ENCODE data around the gene EDC4. TPM values are rescaled to one million over a fixed set of nuclear protein-coding genes. Genes with fewer than 3 reads are reported as not detected.
"Not testable (repeated sequence)": the region's sequence is repeated elsewhere in the genome, so short reads cannot be mapped to it uniquely, and the experiment has no call there.

Gene EDC4, protein sequence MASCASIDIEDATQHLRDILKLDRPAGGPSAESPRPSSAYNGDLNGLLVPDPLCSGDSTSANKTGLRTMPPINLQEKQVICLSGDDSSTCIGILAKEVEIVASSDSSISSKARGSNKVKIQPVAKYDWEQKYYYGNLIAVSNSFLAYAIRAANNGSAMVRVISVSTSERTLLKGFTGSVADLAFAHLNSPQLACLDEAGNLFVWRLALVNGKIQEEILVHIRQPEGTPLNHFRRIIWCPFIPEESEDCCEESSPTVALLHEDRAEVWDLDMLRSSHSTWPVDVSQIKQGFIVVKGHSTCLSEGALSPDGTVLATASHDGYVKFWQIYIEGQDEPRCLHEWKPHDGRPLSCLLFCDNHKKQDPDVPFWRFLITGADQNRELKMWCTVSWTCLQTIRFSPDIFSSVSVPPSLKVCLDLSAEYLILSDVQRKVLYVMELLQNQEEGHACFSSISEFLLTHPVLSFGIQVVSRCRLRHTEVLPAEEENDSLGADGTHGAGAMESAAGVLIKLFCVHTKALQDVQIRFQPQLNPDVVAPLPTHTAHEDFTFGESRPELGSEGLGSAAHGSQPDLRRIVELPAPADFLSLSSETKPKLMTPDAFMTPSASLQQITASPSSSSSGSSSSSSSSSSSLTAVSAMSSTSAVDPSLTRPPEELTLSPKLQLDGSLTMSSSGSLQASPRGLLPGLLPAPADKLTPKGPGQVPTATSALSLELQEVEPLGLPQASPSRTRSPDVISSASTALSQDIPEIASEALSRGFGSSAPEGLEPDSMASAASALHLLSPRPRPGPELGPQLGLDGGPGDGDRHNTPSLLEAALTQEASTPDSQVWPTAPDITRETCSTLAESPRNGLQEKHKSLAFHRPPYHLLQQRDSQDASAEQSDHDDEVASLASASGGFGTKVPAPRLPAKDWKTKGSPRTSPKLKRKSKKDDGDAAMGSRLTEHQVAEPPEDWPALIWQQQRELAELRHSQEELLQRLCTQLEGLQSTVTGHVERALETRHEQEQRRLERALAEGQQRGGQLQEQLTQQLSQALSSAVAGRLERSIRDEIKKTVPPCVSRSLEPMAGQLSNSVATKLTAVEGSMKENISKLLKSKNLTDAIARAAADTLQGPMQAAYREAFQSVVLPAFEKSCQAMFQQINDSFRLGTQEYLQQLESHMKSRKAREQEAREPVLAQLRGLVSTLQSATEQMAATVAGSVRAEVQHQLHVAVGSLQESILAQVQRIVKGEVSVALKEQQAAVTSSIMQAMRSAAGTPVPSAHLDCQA (N-terminal part only)
- 100 to 1,000 TPM; 114 to 128 TPM for total RNA-seq

DNA sequence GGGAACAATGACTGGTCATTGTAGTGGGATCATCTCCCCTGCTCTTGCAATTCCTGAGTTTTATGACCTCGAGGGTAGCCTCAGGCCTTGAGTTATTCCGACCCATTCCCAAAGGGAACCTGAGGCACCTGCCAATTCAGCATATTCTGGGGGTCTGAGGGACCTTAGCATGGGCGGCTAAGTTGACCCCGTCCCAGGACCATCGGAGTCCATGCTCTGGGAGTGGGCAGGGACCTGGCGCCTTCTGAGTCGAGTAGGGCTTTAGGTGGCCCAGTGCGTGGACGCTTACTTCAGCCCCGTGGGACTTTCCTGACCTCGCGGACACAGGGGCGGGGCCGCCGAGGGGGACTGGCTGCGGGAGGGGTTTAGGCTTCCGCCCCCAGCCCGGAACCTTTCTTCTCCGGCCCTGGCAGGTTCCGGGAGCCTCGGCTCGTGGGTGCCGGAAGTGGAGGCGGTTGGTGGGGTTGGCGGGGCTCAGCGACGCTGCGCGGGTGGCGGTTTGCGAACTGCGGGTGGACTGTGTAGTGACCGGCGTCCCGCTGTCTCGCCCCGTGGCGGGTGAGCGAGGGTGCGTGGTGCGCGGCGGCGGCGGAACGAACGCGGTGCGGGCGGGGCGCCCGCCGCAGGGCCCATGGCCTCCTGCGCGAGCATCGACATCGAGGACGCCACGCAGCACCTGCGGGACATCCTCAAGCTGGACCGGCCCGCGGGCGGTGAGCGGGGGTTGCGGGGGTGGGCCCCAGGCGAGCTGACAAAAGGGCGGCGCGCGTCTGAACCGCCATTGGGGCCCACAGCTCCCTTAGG lies at the start of gene EDC4:
EDC4 (plus strand) TSS at position 422 of the 804 bp plus-strand sequence; CDS start at position 632, 210 bp downstream.
- peak; percentile 88 for DNase-seq
- CTCF ChIA-PET, result interaction anchor here (0.7 to 1.6 kb wide), 4 partner anchors 11 to 168 kb away, joined by 3 to 4 read pairs (median 4); no protein-coding TSS in a partner anchor
- POLR2A ChIA-PET, result no interaction called here

DNA sequence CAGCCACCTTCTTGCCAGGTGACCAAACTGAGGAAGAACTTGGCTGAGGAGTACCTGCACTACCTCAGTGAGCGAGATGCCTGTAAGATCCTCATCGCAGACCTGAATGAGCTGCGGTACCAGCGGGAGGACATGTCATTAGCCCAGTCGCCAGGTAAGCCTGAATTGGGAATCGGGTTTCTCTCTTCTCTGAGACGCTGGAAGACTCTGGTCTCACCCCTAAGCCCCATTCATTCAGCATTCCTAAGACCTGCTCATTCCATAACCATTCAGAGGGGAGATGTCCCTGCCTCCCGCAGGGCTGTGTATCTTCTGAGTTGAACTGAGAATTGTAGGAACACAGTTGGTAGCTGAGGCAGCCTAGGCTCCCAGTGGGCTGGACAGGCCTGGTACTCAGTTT lies 47.7 kb upstream of the EDC4 start:
- no peak overlapping the region for H3K4me3 Mint-ChIP-seq
- no peak for DNase-seq
- ChIA-PET POLR2A (no interaction called here), CTCF (interaction anchor here (0.6 to 6.1 kb wide), 2 partner anchors 9 to 363 kb away, joined by 3 to 49 read pairs; no protein-coding TSS in a partner anchor)
- no peak overlapping the region for H3K27ac Mint-ChIP-seq
- no peaks in the 10 kb centered on the region for H3K9me3 Mint-ChIP-seq
- H3K4me1 Mint-ChIP-seq, result no peaks in the 10 kb centered on the region
- peaks cover 2% of the 10 kb centered on the region for H3K36me3 Mint-ChIP-seq (ENCODE audit: low read depth)
- H3K27me3 Mint-ChIP-seq, result no peaks in the 10 kb centered on the region

More for the DNA sequence above, at the start of gene EDC4:
- Mint-ChIP-seq H3K9me3 (no peaks in the 10 kb centered on the region), H3K4me1 (peaks cover 29% of the 10 kb centered on the region), H3K4me3 (peak within 1 kb of the TSS; percentile 93), H3K27me3 (no peaks in the 10 kb centered on the region), H3K36me3 (ENCODE audit: low read depth) (peaks cover 25% of the 10 kb centered on the region), H3K27ac (peak within 1 kb of the TSS; percentile 94)

DNA sequence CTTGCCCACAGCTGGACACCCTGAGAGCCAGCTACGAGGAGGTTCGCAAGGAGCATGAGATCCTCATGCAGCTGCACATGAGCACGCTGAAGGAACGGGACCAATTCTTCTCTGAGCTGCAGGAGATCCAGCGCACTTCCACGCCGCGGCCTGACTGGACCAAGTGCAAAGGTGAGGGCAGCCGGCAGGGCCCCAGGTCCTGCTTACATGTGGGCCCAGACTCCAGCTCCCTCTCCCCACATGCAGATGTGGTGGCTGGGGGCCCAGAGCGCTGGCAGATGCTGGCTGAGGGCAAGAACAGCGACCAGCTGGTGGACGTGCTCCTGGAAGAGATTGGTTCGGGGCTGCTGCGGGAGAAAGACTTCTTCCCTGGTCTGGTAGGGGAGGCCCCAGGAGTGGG lies 46.9 kb upstream of the EDC4 start:
- Mint-ChIP-seq H3K36me3 (ENCODE audit: low read depth) (peaks cover 5% of the 10 kb centered on the region), H3K4me3 (no peak overlapping the region), H3K4me1 (no peaks in the 10 kb centered on the region), H3K9me3 (no peaks in the 10 kb centered on the region), H3K27ac (no peak overlapping the region), H3K27me3 (no peaks in the 10 kb centered on the region)
- no peak for DNase-seq
- POLR2A ChIA-PET, result interaction anchor here (0.5 kb wide), 1 partner anchor 81 kb away, joined by 3 read pairs; no protein-coding TSS in a partner anchor
- CTCF ChIA-PET, result interaction anchor here (6.1 kb wide), 1 partner anchor 10 kb away, joined by 49 read pairs; no protein-coding TSS in a partner anchor

DNA sequence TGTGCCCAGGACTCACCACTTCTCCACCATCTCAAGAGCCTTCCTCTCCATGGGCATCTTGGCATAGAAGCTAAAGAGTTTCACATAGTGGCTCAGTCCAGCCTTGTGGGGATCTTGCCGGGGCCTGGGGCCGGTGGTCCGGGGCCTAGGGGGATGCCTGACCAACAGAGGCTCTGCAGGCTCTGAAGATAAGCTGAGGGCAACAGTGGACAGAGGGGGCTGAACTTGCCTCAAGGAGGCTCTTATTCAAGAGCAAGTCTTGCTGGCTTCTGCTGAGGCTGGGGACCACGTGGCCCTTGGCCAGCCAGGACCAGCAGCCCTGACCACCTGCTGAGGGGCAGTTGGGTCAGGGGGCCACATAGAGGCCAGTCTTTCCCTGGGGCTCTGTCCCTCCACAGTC lies 44.2 kb upstream of the EDC4 start:
- POLR2A ChIA-PET, result no interaction called here
- Mint-ChIP-seq H3K36me3 (ENCODE audit: low read depth) (peaks cover 10% of the 10 kb centered on the region), H3K27ac (no peak overlapping the region), H3K4me1 (peaks cover 9% of the 10 kb centered on the region), H3K4me3 (no peak overlapping the region), H3K9me3 (no peaks in the 10 kb centered on the region), H3K27me3 (no peaks in the 10 kb centered on the region)
- CTCF ChIA-PET, result interaction anchor here (1.1 to 6.1 kb wide), 2 partner anchors 8 to 13 kb away, joined by 3 to 49 read pairs; no protein-coding TSS in a partner anchor
- no peak for DNase-seq

DNA sequence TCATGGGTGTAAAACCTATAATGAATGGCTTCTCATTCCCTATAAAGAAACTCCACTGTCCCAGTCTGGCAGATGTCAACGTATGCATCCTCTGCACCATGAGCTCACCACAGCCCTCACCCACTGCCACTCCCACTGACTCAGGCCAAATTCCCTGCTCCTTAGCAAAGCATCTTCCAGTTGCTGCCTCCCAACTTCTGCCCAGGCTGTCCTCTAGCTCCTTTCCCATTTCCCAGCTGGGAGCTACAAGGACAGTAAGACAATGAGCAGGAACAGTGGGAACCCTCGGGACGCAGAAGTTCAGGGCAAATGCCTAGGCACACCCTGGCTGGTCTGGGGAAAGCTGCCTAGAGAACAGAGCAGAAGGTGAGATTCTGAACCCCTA lies 39.8 kb upstream of the EDC4 start:
- H3K4me1 Mint-ChIP-seq, result peaks cover 15% of the 10 kb centered on the region
- H3K4me3 Mint-ChIP-seq, result peak overlapping the region; percentile 80
- H3K36me3 Mint-ChIP-seq (ENCODE audit: low read depth), result peaks cover 10% of the 10 kb centered on the region
- no peaks in the 10 kb centered on the region for H3K27me3 Mint-ChIP-seq
- H3K9me3 Mint-ChIP-seq, result no peaks in the 10 kb centered on the region
- ChIA-PET CTCF (interaction anchor here (0.6 to 5.6 kb wide), 7 partner anchors 11 to 1003 kb away, joined by 3 to 46 read pairs (median 4); partner anchors contain the start of gene NAE1), POLR2A (interaction anchor here (0.8 kb wide), 1 partner anchor 16 kb away, joined by 3 read pairs; no protein-coding TSS in a partner anchor)
- DNase-seq, result no peak
- H3K27ac Mint-ChIP-seq, result peak overlapping the region; percentile 79

DNA sequence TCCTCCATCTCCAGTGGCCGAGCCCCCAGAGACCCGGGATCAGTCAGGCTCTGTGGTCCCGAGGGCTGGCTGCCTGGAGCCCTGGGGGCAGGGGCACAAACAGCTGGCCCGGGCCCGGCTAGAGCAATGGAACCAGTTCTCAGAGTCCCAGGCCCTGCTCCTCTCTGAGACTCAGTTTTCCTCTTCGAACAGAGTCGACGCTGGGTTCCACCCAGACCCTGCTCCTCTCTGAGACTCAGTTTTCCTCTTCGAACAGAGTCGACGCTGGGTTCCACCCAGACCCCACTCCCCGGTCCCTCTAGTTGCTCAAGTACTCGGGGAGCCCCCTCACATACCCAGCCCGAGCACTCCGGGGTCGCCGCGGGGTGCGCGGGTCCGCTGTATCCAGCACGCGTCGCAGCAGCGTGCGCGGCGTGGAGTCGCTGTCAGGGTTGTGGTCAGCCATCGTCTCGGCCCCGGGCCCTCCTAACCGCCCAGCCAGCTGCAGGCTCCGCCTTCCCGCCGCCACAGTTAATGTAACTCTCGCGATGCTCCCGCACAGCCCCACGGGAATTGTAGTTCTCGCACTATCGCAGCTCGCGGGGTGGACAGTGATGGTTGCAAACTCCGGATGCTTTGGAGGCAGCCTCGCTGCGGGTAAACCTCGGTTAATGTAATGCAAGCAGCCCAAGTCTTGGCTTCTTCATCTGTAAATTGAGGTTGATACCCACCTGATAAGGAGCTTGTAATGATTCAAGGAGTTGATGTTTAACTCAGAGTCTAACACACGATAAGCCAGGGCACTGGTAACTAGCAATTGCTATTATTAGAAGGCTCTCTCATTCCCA lies 39.2 kb upstream of the EDC4 start:
- Mint-ChIP-seq H3K4me3 (peak overlapping the region; percentile 80), H3K27me3 (no peaks in the 10 kb centered on the region), H3K36me3 (ENCODE audit: low read depth) (peaks cover 10% of the 10 kb centered on the region), H3K9me3 (no peaks in the 10 kb centered on the region), H3K27ac (peak overlapping the region; percentile 79), H3K4me1 (peaks cover 15% of the 10 kb centered on the region)
- ChIA-PET CTCF (interaction anchor here (0.6 to 5.6 kb wide), 9 partner anchors 10 to 1003 kb away, joined by 3 to 46 read pairs (median 4); partner anchors contain the start of gene NAE1), POLR2A (interaction anchor here (0.8 kb wide), 1 partner anchor 17 kb away, joined by 3 read pairs; no protein-coding TSS in a partner anchor)
- DNase-seq, result peak; percentile 96

DNA sequence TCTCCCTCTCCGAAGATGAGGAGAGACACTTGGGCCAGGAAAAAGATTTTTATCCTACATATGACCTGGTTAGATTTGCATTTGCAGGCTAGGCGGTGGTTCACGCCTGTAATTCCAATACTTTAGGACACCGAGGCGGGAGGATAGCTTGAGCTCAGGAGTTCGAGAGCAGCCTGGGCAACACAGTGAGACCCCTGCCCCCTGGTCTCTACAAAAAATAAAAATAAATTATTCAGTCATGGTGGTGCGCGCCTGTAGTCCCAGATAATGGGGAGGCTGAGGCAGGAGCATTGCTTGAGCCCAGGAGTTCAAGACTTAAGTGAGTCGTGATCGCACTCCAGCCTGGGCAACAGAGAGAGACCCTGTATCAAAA lies 38.6 kb upstream of the EDC4 start:
- DNase-seq, result no peak
- ChIA-PET CTCF (interaction anchor here (1.0 to 5.6 kb wide), 6 partner anchors 10 to 1004 kb away, joined by 3 to 46 read pairs (median 8); partner anchors contain the start of gene NAE1), POLR2A (no interaction called here)
- Mint-ChIP-seq H3K36me3 (ENCODE audit: low read depth) (peaks cover 10% of the 10 kb centered on the region), H3K9me3 (no peaks in the 10 kb centered on the region), H3K27me3 (no peaks in the 10 kb centered on the region), H3K4me3 (peak overlapping the region; percentile 80), H3K4me1 (peaks cover 15% of the 10 kb centered on the region), H3K27ac (peak overlapping the region; percentile 79)

DNA sequence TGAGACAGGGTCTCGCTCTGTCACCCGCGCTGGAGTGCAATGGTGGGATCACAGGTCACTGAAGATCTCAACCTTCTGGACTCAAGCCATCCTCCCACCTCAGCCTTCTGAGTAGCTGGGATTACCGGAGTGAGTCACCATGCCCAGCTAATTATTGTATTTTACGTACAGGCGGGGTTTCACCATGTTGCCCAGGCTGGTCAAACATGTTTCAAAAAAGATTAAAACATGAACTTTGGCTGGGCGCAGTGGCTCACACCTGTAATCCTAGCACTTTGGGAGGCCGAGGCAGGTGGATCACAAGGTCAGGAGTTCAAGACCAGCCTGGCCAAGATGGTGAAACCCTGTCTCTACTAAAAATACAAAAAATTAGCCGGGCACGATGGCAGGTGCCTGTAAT lies 35.7 kb upstream of the EDC4 start:
- H3K27me3 Mint-ChIP-seq; H3K36me3 Mint-ChIP-seq (ENCODE audit: low read depth); H3K9me3 Mint-ChIP-seq; POLR2A ChIA-PET; H3K4me3 Mint-ChIP-seq; DNase-seq; H3K27ac Mint-ChIP-seq: not testable (repeated sequence)
- CTCF ChIA-PET, result interaction anchor here (0.9 to 1.0 kb wide), 2 partner anchors 9 to 20 kb away, joined by 3 to 5 read pairs; no protein-coding TSS in a partner anchor
- peaks cover 23% of the 10 kb centered on the region for H3K4me1 Mint-ChIP-seq

DNA sequence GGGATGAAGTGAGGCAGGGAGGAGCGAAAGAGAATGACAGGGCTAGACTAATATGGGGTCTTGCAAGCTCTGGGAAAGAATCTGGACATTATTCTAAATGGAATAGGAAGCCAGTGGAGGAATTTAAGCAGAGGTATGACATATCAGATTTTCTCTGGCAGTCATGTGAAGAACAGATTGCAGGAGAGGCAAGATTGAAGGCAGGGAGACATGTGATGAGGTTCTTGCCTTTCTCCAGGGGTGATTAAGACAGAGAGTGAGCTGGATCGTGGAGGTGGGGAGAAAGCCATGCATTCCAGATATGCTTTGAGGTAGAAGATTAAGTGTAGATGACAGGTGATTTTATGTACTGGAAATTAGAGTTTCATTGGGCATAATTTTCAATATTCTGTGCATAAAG lies 35.0 kb upstream of the EDC4 start:
- CTCF ChIA-PET, result interaction anchor here (0.9 kb wide), 1 partner anchor 21 kb away, joined by 5 read pairs; no protein-coding TSS in a partner anchor
- Mint-ChIP-seq H3K27me3 (no peaks in the 10 kb centered on the region), H3K27ac (no peak overlapping the region), H3K9me3 (no peaks in the 10 kb centered on the region), H3K4me1 (peaks cover 17% of the 10 kb centered on the region), H3K4me3 (no peak overlapping the region), H3K36me3 (ENCODE audit: low read depth) (no peaks in the 10 kb centered on the region)
- DNase-seq, result no peak
- POLR2A ChIA-PET, result no interaction called here

DNA sequence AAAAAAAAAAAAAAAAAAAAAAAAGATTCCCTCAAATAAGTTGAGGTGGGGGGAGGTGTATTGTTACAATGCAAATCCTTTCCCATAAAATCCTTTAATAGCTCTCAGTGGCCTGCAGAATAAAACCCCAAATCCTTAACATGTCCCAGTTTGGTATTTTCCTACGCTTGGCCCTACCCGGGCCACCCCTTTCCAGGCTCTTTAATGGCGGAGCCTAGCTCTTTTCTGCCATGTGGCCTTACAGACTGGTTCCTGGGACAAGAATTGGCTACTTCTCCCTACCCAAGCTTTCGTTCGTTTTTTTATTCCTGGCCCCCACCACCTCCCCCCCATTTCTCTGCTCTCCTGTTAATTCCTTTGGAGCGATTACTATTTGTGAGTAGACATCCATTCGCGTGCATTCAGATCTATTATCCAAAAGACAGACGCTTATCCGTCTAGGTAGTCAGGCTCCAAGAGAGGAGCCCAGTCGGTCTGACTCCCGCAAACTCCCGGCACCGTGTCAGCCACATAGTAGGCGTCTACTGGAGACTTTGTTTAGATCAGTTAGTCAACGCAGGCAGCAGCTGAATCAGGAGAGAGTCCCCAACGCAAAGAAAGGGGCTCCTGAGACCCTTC lies 31.5 kb upstream of the EDC4 start:
- POLR2A ChIA-PET, result no interaction called here
- no peak for DNase-seq
- no peaks in the 10 kb centered on the region for H3K27me3 Mint-ChIP-seq
- H3K9me3 Mint-ChIP-seq, result no peaks in the 10 kb centered on the region
- peaks cover 12% of the 10 kb centered on the region for H3K36me3 Mint-ChIP-seq (ENCODE audit: low read depth)
- CTCF ChIA-PET, result interaction anchor here (0.8 to 1.6 kb wide), 7 partner anchors 11 to 320 kb away, joined by 3 to 8 read pairs (median 4); no protein-coding TSS in a partner anchor
- H3K4me3 Mint-ChIP-seq, result peak overlapping the region; percentile 91
- H3K27ac Mint-ChIP-seq, result peak overlapping the region; percentile 98
- peaks cover 40% of the 10 kb centered on the region for H3K4me1 Mint-ChIP-seq
